ENCODE data around the gene SLC2A13.

Gene SLC2A13

DNA sequence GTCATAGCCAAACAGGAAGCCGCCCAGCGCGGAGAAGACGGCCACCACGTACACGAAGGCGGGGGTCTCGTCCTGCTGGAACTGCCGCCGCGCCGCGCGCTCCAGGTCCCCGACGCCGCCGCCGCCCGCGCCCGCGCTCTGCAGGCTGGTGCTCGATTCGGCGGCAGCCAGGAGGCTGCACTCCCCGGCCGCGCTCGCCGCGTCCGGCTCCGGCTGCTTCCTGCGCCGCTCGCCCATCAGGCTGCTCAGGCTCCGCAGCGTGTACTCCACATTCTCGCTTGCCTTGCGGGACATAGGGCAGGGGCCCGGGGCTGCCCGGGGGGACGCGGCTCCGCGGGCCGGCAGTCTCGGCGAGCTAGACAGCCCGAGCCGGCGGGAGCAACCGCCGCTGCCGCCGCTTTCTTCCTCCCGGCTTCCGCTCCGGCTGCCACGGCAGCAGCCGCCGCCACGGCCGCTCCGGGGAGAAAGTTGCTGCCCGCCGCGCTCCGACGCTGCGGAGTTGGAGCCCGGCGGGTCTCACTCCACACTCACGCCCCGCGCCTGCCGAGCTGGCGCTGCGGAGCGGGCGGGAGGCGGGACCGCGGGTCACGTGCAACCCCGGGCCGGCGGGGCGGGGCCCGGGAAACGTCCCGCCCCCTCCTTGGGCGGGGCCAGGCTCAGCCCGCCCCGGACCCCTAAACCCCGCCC, at the start of gene SLC2A13:
Gene SLC2A13, minus strand, starts transcription at position 567 of the 687 bp plus-strand sequence. Its CDS starts 273 bp downstream, at position 294.
- DNase-seq = peak; percentile 79

DNA sequence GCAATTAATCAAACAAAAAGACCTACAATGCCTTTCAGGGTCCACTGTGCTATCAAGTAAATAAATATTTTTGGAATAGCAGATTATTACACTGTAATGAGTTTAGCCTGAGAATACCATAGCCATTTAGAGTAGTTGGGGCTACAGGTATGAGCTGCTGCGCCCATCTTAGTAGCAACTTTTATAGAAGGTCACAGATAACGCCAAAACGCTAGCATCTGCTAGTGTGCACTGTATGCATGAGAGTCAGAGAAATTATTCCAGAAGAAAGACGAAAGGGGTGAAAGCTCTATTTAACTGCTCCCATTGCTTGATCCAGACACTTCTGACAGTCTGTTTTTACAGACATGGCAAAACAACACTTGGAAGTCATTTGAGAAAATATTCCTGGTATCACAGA, 48.5 kb upstream of the SLC2A13 start:
- DNase-seq = no peak

DNA sequence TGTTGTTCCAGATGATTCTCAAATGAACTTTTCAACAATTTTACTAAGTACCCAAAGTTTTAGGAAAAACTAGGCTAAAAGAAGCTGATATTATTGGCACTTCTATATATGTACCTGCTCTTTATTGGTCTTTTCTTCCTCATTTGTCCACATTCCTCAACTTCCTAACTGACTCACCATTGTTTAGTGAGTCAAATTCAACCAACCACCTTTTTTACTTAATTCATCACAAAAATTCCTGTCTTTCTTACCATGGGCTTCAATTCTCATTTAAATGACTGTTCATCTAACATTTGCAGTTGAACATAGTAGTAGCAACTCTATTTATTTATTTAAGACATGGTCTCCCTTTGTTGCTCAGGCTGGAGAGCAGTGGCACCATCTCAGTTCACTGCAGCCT, 47.6 kb upstream of the SLC2A13 start:
- peak; percentile 21 for DNase-seq

DNA sequence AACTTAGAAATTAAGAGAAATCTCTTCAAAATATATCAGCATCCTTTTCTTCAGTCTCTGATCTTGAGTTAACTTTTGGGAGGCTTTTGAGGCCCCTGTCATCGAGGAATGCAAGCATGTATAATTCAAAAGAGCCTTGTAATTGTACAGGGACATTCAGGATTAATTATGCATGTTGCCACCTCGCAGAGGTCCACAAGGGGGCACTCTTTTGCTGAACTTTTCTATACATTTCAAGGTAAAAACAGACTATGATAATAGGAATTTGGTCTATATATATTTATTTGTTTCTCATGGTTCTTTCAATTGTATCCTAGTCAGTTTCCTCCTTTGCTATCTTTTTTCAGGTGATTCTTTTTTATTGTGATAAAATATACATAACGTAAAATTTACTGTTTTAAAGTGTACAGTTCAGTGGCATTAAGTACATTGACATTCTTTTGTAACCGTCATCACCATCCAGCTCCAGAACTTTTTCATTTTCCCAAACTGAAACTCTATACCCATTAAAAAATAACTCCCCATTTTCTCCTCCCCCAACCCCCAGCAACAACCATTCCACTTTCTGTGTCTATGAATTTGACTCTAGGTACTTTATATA, 47.0 kb upstream of the SLC2A13 start:
- DNase-seq = peak; percentile 72

DNA sequence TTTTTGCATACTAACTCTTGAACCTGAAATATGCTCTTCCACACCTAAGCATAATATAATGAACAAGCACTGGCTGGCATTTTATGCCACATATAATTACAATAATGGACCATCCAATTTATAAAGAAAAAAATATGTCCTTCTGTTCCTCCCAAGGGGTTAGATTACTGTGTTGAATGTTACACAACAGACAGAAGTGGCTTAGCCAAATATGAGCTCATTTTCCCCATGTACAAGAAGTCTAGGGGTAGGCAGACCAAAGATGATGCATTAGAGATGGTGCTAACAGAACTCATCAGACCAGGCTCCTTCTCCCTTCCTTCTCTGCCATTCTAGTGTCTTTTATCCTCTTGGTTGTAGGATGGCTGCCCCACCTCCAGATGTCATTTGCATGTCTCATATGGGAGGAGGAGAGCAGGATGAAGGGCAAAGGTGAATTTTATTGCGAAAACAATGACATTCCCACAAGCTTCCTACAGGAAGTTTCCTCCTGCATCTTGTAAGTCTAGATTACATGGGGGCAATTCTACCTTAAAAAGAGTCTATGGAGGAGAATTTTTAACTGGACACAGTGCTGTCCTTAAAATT, 43.9 kb upstream of the SLC2A13 start:
- DNase-seq = peak; percentile 26

DNA sequence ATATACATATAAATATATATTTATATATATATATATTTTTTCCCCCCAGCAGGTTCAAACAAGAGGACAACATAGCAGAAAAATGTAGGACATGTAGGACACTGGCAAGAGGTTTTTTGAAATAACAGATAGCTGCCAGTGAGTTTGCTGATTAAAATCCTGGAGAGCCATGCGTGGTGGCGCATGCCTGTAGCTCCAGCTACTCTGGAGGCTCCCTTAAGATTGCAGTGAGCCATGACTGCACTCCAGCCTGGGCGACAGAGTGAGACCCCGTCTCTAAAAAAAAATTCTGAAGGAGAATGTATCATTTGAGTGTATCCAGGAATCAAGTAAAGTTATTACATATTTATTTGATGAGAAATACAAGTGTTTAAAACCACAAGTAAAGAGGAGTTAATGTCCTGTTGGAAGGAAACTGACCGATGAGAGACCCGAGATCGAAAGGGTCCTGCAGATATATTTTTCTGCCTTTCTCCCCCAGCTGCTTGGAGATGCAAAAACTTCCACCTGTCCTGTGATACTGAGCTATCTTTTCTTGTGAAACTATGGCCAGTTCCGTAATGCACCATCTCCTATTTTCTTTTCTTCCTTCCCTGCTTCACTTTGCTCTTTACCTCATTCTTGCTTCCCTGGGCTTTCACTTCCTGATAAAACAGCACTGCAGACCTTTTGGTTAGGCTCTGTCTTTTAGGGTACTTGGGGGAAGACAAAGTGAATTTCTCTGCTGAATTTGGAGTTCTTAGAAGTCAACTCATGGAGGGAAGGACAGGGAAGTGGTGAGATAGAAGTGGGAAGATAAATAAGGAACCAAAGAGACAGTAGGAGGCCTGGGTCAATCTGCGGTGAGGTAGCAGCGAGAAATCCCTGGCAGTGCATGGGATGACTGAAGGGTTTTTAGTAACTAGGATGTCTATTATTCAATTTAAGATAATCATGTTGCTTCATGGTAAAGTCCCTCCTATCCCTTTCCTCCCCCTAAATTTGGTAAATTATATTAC, 41.2 kb upstream of the SLC2A13 start:
- peak; percentile 75 for DNase-seq

DNA sequence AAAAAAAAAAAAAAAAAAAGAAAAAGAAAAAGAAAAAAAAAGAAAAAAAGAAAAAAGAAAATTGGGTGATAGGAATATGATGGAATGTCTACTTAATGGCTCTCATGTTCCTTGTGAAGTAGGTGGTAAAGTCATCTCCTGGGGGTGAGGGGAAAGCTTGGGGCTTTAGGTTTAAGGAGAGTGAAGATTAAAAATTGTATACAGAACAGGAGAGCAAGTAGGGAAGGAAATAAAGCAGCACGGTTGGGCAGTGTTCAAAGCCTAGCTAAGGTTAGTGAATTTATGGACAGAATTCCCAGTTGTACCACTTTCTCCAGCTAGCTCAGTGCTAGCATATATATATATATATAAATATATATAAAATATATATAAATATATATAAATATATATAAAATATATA, 40.0 kb upstream of the SLC2A13 start:
- DNase-seq = no peak

DNA sequence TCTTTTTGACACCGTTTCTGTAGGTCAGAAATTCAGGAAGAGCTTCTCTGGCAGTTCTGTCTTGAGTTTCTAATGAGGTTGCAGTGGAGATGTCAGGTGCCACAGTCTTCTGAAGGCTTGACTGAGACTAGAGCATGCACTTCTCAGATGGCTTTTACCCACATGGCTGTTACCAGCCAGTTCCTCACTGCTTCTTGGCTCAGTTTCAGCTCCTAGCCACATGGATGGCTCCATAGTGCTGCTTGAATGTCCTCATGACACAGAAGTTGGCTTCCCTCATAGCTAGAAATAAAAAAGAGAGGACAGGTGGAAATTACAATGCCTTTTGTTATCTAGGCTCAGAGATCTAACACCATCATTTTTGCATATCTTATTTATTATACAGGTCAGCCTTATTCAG, 38.1 kb upstream of the SLC2A13 start:
- DNase-seq = peak; percentile 46

DNA sequence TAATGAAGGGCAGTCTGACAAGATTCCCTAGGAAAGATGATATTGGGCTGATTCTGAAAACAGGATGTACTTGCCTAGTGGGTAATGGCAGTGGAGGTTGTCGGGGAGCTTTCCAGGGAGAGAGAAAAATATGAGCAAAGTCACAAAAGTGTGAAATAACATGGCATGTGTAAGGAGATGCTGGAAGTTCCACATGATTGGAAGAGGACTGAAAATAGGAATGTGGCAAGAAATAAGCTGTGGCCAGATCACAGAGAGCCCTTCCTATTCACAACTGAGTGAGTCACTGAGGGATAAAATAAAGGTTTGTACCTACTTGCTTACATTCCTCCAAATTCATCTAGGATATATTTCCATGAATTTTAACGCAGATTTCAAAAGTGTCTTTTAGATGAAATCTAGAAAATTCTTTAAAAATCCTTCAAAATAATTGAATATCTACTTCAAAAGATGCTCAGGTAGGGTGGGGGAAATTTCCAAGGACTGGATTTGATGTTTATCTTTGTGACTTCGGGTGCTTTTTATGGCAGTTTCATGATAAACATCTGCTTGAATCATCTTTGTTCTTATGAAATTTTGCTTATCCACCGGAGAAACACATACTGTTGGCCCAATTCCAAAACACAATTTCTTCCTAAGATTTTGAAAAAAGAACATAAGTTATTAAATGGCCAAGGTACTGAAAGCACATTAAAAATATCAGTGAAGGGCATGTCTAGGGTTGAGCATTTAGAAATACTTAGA, 36.3 kb upstream of the SLC2A13 start:
- no peak for DNase-seq

DNA sequence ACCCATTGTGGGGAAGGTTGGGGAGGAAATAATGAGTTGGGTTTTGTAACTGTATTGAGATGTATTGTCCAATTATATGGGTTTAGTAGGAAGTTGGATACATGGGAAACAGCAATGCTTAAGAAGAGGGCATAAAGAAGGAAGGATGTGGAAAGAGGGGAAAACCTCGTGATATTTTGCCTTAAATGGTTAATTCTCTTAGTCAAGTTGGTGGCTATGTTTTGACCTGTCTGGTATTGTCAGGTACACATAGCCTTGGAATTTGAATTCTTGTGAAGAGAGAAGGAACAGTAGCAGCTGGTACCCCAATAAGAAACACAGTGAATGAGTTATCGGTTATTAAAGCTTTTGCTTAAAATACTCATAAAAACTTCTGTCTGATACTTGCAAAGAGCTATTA, 32.6 kb upstream of the SLC2A13 start:
- no peak for DNase-seq

DNA sequence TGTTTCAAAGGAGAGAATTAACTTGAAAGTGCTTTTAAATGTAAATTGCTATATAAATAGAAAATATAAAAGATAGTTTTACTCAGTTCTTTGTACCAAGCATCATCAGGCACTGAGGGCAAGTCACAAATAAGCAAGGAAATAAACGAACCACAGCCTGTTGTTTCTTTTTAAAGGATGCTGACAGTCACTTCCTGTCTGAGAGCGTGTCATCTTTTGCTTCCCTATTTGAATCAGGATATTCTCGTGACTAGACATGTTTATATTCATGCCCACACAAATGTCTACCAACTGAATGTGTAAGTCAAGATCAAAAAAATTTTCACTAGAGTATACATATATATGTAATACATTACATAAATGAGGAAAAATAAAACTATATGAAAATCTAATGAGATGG, 31.4 kb upstream of the SLC2A13 start:
- DNase-seq = peak; percentile 90

DNA sequence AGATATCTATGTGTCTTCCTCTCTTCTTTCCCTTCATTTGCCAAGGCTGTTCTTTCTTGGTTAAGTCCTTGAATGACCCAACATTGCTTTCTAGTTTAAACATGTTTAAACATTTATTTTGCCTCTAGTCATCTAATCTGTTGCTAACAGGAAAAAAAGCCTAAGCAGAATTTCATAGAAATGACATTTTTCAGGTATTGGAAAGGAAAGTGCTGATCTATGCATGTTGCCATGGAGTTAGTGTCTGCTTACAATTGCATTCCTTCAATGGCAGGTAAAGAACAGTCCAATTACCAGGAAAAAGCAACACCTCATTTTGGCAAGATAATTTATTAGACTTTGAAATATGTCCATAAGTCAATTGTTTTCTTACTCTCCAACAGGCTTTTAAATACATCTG, 21.5 kb upstream of the SLC2A13 start:
- no peak for DNase-seq

DNA sequence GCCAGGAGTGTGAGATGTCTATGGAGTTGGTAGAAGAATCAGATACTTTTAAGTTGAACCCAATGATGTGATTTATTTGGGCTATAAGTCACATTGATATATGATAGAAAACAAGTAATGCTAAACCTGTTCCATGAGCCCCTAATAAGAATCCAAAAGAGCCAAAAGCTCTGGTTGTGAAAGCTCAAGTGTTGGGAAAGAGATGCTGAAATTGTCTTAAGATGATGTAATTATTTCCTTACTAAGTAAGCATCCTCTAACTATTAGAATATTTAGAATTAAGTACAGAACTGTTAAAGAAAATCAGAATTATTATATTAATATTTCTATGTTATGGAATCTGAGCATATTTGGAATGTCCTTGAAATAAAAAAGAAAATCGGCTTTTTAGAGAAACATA, 17.6 kb upstream of the SLC2A13 start:
- DNase-seq = peak; percentile 80

DNA sequence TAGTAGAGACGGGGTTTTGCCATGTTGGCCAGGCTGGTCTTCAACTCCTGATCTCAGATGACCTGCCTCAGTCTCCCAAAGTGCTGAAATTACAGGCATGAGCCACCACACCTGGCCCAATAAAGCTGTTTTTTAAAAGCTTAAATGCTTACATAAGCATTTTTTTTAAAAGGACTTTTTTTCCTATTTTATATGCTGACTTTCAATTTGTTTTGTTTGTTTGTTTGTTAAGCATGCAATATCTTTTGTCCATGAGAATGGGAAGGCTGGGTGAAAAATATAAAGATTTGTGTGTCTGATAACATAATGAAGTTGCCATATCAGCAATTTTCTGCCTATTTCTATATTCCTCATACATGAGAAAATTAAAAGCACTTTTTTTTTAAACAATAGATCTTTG, 17.0 kb upstream of the SLC2A13 start:
- no peak for DNase-seq

DNA sequence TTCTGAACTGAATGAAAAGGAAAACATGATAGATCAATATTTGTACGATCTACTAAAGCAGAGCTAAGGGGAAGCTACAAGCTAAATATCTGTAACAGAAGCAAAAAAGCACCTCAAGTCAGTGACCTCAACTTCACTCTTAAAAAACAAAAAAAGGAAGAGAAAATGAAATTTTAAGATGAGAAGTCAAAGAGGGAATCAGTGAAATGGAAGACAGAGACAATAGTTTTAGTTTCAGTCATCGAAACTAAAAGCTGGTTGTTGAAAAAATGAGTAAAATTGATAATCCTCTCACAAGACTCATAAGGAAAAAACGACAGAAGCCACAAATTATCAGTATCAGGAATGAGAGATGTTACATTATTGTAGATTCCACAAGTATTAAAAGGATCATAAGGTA, 11.9 kb upstream of the SLC2A13 start:
- DNase-seq = peak; percentile 44

DNA sequence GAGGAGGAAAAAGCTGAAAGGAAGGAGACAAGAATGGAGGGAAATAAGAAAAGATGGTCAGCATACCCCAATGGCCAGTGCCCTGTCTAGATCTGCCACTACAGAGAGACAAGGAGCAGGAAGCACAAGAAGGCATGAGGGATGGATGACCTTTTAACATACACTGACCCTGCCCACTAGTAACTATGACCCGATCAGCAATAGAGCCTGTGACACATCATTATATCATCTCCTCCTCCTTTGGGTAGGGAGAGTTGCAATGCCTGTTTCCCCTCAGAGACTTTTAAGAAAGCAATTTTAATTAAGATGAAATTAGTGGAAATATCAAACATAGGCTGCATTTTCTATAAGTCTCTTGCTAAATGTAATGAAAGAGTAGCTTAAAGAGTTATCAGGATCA, 4.7 kb upstream of the SLC2A13 start:
- peak; percentile 45 for DNase-seq

DNA sequence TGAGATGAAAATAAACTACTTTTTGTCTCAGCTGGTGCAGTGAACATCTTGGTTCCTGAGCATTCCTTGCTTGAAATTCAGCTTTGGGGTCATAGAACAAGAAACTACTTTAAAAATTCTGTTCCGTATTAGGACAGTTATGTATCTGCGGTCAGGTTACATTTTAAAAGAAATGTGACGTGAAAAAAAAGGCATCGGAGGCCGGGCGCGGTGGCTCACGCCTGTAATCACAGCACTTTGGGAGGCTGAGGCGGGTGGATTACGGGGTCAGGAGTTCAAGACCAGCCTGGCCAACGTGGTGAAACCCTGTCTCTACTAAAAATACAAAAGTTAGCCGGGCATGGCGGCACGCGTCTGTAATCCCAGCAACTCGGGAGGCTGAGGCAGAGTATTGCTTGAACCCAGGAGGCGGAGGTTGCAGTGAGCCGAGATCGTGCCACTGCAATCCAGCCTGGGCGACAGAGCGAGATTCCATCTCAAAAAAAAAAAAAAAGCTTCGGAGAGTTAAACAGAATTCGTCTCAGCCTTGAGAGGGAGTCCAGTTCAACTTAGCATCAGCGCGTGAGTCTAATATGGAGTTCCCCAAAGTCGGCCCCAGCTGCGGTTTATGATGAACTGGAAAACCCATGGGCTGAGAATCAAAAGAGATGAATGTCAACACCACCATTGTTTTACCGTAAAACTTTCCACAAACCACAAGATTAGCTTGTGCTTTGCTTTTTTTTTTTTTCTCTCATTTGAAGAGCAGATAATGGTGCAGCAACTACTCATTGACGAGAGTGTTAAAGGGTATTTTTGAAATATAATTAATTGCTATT, 2.1 kb upstream of the SLC2A13 start:
- no peak for DNase-seq

DNA sequence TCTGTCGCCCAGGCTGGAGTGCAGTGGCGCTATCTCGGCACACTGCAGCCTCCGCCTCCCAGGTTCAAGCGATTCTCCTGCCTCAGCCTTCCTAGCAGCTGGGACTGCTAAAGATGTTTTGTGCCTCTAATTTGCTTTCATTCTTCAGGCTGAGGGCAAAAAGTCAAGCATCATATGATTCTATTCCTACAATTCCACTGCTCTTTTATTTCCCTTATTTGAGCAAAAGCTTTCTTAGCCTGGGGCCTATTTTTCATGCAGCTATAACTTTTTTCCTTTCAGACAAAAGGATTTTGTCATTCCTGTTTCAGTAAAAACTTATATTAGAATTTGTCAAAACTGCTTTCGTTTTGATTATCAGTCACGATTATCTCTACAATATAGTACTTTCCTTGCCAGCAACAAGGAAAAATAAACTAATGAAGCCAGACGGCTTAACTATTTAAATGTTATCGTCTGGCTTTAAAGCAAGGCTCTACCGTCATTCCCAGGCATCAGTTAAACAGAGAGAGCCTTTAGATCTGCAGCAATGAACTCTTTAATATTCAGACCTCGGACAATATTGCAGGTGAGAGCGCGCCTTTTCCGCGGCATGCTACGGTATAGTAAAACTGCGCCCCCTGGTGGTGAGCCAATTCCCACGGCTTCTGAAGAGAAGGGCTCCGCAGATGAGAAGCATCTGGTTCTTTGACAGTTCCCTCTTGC, 1.4 kb upstream of the SLC2A13 start:
- DNase-seq = peak; percentile 77

DNA sequence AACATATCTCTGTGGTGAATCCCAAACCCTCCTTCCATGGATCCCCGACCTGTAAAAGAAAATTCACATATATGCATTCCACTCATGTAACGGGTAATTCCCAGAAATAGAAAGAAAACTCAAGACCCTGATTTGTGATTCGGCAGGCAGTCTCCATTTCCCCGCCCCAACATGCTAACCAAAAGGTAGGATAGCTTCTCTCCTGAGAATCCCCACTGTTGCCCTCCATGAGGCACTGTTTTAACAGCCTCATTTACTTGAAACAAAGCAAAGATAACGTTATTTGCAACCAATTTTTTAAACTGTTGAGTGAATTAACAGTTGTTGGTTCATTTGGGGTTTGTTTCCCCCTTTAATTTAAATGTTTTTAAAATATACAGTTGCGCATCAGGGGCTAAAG, 774 bp upstream of the SLC2A13 start:
- no peak for DNase-seq

DNA sequence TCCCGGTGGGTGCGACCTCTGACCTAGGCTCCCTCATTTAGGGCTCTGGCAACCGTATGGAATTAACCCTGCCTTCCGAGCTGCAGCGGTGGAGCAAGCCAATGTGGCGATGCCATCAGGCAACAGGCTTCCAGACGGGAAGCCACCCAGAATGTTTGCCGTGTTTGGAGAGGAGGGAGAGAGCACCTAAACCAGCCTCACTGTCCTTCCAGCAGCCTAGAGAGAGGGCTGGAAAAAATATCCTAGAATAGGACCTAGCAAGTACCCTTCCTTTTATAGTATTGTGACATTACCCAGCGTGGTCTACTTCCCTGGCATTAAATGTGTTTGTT, 287 bp upstream of the SLC2A13 start:
- no peak for DNase-seq

DNA sequence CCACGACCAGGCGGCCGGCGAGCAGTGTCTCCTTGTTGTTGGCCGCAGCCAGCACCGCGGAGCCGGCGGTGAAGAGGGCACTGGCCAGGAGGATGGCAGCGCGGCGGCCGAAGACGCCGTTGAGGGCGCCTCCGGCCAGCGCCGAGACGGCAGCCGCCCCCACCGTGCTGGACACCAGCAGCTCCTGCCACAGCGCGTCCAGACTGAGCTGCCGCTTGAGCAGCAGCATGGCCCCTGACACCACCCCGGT, 691 bp downstream of the SLC2A13 start:
- DNase-seq = peak; percentile 67
